Loucy (cell line): Measurements from ENCODE around the gene CSHL1.

Experiments used
- H2AFZ ChIP-seq: fragments of 200-600 bp; sonication (generic); 2 replicates; pipeline ENCODE4 v1.6.0; 2016; ENCODE audit warnings: antibody characterized with exemption, mild to moderate bottlenecking, low read length, moderate library complexity
- H3F3A ChIP-seq: fragments of 200-600 bp; 2 replicates; pipeline ENCODE4 v1.6.0; 2016; ENCODE audit warnings: antibody characterized with exemption, low read depth, mild to moderate bottlenecking
- H3K27me3 ChIP-seq: fragments of 200-600 bp; sonication (generic); 2 replicates; pipeline ENCODE4 v1.6.1; 2014; ENCODE audit warnings: low read length, mild to moderate bottlenecking; ENCODE audit not compliant: insufficient read depth, poor library complexity, severe bottlenecking
- H3K36me3 ChIP-seq: fragments of 200-600 bp; sonication (generic); 2 replicates; pipeline ENCODE4 v1.6.1; 2016; ENCODE audit warnings: low read length; ENCODE audit not compliant: insufficient read depth
- H3K4me1 ChIP-seq: fragments of 200-600 bp; sonication (generic); 2 replicates; pipeline ENCODE4 v1.5.1; 2014; ENCODE audit warnings: low read length, mild to moderate bottlenecking; ENCODE audit not compliant: insufficient read depth, poor library complexity, severe bottlenecking
- H3K4me2 ChIP-seq: fragments of 200-600 bp; sonication (generic); 2 replicates; pipeline ENCODE4 v1.6.0; 2014; ENCODE audit warnings: antibody characterized with exemption, low read length, low read depth, mild to moderate bottlenecking; ENCODE audit not compliant: poor library complexity, severe bottlenecking
- H3K4me3 ChIP-seq: fragments of 200-600 bp; sonication (generic); 2 replicates; pipeline ENCODE4 v1.5.1; 2014; ENCODE audit warnings: low read length, mild to moderate bottlenecking, mixed read lengths; ENCODE audit not compliant: poor library complexity, severe bottlenecking
- H3K79me2 ChIP-seq: fragments of 200-600 bp; sonication (generic); 2 replicates; pipeline ENCODE4 v1.6.1; 2014; ENCODE audit warnings: low read length; ENCODE audit not compliant: insufficient read depth
- H3K9ac ChIP-seq: fragments of 200-600 bp; sonication (generic); 2 replicates; pipeline ENCODE4 v1.6.0; 2014; ENCODE audit warnings: mild to moderate bottlenecking, low read depth, low read length, moderate library complexity; ENCODE audit not compliant: poor library complexity, severe bottlenecking
- H3K9me2 ChIP-seq: fragments of 200-600 bp; sonication (generic); replicated peaks from 2 replicates; pipeline ENCODE4 v1.6.1; 2016; ENCODE audit warnings: low read depth, low read length, mixed read lengths
- H3K9me3 ChIP-seq: fragments of 200-600 bp; sonication (generic); 2 replicates; pipeline ENCODE4 v1.6.1; 2014; ENCODE audit warnings: mild to moderate bottlenecking, antibody characterized with exemption, low read length, low read depth; ENCODE audit not compliant: insufficient read depth
- H4K20me1 ChIP-seq: fragments of 200-600 bp; sonication (generic); 2 replicates; pipeline ENCODE4 v1.6.0; 2014; ENCODE audit warnings: antibody characterized with exemption, low read length, mild to moderate bottlenecking; ENCODE audit not compliant: insufficient read depth, poor library complexity, severe bottlenecking
- CTCF ChIP-seq: fragments of 200-600 bp; sonication (generic); conservative IDR thresholded peaks from 2 replicates; pipeline ENCODE4 v1.5.1; 2014; ENCODE audit warnings: mild to moderate bottlenecking, antibody characterized with exemption, low read length
- EZH2phosphoT487 ChIP-seq: fragments of 200-600 bp; IDR thresholded peaks from 2 replicates; pipeline ENCODE4 v1.6.1; 2018; ENCODE audit warnings: antibody characterized with exemption, mild to moderate bottlenecking, moderate library complexity, borderline replicate concordance

The CSHL1 gene

DNA sequence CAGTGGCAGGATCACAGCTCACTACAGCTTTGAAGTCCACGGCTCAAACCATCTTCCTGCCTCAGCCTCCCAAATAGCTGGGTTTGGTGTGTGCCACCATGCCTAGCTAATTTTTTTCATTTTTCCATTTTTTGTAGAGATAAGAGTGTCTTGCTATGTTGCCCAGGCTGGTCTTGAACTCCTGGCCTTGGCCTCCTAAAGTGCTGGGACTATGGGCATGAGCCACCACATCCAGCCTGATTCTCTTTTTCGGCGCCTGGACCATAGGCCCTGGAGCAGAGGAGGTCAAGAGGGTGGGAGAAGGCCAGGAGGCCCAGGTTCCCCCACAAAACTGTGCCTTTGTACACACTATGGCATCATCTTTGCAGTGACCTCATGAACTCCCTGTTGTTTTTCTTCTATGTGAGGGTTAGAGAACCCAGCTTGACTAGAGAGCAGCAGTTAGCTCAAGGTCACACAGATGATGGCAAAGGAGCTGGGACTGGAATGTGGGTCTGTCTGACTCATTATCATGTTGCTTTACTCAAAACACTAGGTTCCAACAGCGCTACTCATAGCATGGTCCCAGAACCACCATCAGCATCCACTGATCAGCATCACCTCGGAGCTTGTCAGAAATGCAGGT is 45.4 kb upstream of the CSHL1 start:
- H3K9me2 ChIP-seq = no peaks in the 10 kb centered on the region
- TF ChIP-seq EZH2phosphoT487 = no peak
- TF ChIP-seq CTCF = no peak
- no peak overlapping the region for H2AFZ ChIP-seq
- peaks cover 53% of the 10 kb centered on the region for H3K4me1 ChIP-seq
- no peaks in the 10 kb centered on the region for H4K20me1 ChIP-seq
- no peaks in the 10 kb centered on the region for H3K27me3 ChIP-seq
- no peaks in the 10 kb centered on the region for H3K79me2 ChIP-seq
- H3K4me2 ChIP-seq = no peak overlapping the region
- peaks cover 9% of the 10 kb centered on the region; the same call in 1 of the 2 replicates for H3F3A ChIP-seq
- H3K36me3 ChIP-seq = no peaks in the 10 kb centered on the region
- no peaks in the 10 kb centered on the region for H3K9me3 ChIP-seq
- H3K4me3 ChIP-seq = no peak overlapping the region
- peak overlapping the region; percentile 76 for H3K9ac ChIP-seq

GRCh38 chr17:63955791-63956190 is 44.7 kb upstream of the CSHL1 start:
- no peaks in the 10 kb centered on the region for H3K36me3 ChIP-seq

DNA sequence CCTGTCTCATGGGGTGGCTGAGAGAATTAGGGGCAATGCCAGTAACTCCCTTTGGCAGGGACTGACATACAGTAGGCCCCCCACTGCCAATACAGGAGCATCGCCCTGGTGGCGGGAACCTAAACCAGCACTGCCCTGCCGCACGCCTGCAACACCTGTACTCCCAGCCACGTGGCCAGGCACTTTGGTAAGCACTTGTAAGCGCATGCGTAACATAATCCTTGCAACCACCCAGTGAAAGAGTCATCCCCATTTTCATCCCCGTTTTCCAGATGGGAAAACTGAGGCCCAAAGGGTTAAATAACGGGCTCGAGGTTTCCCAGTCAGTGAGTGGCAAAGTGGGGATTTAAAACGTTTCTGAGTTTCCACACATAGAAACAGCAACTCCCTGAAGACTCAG is 44.2 kb upstream of the CSHL1 start:
- Histone ChIP-seq H3K9ac (peak overlapping the region; percentile 76), H3K4me2 (peak overlapping the region; percentile 69)

More at GRCh38 chr17:63955791-63956190, 44.7 kb upstream of the CSHL1 start:
- Histone ChIP-seq H3K4me3 (no peak overlapping the region), H3K4me1 (peaks cover 58% of the 10 kb centered on the region), H2AFZ (no peak overlapping the region), H3K27me3 (no peaks in the 10 kb centered on the region), H4K20me1 (no peaks in the 10 kb centered on the region), H3K9me3 (no peaks in the 10 kb centered on the region), H3K9ac (peak overlapping the region; percentile 76), H3K79me2 (no peaks in the 10 kb centered on the region), H3F3A (peaks cover 9% of the 10 kb centered on the region; the same call in 1 of the 2 replicates), H3K4me2 (no peak overlapping the region), H3K9me2 (no peaks in the 10 kb centered on the region)
- TF ChIP-seq EZH2phosphoT487 (no peak), CTCF (no peak)

More for the DNA sequence above, 44.2 kb upstream of the CSHL1 start:
- Histone ChIP-seq H3K79me2 (no peaks in the 10 kb centered on the region), H2AFZ (no peak overlapping the region), H3K4me3 (no peak overlapping the region), H3K4me1 (peaks cover 63% of the 10 kb centered on the region), H3K27me3 (no peaks in the 10 kb centered on the region), H3F3A (peaks cover 9% of the 10 kb centered on the region; the same call in 1 of the 2 replicates), H4K20me1 (no peaks in the 10 kb centered on the region), H3K36me3 (no peaks in the 10 kb centered on the region), H3K9me2 (no peaks in the 10 kb centered on the region), H3K9me3 (no peaks in the 10 kb centered on the region)
- no peak for TF ChIP-seq EZH2phosphoT487
- peak; percentile 4; the same call in 1 of the 2 replicates for TF ChIP-seq CTCF
